Measurements from ENCODE around the gene CIRBP. TPM values are rescaled to one million over a fixed set of nuclear protein-coding genes. Genes with fewer than 3 reads are reported as not detected.

CIRBP gene
- total RNA-seq = 88.7 and 88.8 TPM in 2 replicates

DNA sequence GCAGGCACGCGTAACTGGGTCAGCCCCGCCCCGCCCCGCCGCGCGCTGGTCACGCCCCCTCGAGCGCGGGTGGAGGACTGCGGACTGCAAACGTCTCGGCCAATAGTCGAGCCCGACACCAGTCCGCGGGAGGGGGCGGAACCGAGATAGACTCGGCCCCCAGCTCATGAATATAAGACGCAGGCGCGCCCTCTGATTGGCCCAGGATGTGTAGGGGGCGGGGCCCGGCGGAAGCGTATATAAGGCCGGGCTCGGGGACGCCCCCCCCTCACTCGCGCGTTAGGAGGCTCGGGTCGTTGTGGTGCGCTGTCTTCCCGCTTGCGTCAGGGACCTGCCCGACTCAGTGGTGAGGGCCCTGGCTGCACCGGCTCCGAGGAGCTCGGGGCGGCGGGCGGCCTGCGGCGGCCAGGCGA lies at the start of gene CIRBP:
Gene CIRBP (plus strand): TSS at position 268 of the 413 bp plus-strand sequence. CDS start 1,602 bp downstream, outside the sequence.

DNA sequence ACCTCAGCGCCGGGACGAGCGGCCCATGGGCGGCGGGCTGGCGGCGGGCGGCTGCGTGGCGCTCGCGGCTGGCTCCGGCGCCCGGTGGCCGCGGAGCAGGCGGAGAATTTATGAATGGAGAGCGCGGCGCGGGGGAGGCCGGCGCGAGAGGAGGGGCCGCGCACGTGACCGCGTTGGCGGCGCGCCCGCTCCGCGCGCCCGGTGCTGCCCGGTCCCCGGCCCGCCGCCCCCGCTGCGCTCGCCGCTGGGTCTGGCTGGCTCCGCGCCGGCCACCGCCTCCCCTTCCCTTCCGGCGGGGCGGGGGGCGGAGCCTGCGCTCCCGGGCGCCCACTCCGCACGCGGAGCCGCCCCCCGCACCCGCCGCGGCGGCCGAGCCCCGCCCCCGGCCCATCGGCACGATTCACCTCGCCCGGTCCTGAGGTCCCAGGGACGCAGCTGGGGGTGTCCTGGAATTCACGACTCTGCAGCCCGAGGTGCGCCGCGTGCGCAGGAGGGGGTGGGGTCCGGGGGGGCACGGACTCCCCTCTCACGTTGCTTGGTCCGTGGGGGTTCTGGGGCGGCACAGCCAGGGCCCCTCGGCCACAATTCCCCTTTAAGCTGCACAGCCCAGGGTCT lies 31.3 kb upstream of the CIRBP start, which contains the start of gene CBARP:
Gene CBARP (minus strand): TSS at position 252 of the 615 bp plus-strand sequence. CDS start 1,905 bp downstream, outside the sequence.

DNA sequence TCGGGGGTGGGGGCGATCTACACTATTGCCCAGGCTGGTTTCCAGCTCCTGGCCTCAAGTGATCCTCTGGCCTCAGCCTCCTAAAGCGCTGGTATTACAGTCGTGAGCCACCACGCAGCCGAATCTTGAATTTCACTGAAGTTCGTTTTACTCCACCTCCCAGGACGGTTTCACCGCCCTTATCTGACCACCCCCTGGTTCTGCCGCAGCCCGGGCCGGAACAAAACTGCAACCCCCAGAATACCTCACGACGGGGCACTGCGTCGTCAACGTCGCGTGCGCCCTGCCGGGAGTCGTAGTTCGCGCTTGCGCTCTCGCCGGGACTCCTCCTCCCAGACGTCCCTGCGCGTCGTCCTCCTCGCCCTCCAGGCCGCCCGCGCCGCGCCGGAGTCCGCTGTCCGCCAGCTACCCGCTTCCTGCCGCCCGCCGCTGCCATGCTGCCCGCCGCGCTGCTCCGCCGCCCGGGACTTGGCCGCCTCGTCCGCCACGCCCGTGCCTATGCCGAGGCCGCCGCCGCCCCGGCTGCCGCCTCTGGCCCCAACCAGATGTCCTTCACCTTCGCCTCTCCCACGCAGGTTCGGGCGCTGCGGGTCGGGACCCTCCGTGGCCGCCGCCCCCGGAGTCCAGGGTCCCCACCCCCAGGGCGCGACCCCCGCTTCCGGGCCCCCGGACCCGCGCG lies 27.6 kb upstream of the CIRBP start, which contains the start of gene ATP5F1D:
Gene ATP5F1D (plus strand): TSS at position 335 of the 679 bp plus-strand sequence. CDS start 100 bp downstream, at position 435.

DNA sequence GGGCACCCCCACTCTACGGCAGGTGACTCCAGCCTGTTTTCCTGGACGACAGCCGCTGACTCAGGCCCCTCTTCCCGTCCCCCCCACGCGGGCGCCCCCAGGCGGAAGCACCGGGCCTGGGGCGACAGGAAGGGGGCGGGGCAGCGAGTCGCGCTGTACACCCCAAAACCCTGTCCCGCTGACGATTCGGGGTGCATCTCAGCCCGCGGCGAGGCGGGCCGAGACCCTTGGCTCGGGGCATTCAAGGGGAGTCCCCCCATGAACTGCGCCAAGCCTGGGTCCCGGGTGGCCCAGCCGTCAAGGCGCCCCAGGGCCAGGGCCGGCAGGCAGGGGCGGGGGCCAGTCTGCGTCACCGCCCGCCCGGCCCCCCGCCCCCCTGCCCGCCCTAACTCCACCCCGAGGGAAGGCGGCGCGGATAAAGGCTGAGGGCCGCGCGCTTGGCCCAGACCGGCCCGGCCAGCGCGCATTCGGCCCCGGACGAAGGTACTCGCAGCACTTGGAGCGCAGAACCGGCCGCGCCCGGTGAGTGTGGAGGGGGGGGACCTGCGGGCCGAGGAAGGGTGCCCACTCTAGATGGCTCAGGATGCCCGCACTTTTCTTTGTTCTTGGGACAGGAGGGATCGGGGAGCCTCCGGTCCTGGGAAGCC lies 20.9 kb upstream of the CIRBP start, which contains the start of gene MIDN:
Gene MIDN (plus strand): TSS at position 445 of the 647 bp plus-strand sequence. CDS start 1,714 bp downstream, outside the sequence.

DNA sequence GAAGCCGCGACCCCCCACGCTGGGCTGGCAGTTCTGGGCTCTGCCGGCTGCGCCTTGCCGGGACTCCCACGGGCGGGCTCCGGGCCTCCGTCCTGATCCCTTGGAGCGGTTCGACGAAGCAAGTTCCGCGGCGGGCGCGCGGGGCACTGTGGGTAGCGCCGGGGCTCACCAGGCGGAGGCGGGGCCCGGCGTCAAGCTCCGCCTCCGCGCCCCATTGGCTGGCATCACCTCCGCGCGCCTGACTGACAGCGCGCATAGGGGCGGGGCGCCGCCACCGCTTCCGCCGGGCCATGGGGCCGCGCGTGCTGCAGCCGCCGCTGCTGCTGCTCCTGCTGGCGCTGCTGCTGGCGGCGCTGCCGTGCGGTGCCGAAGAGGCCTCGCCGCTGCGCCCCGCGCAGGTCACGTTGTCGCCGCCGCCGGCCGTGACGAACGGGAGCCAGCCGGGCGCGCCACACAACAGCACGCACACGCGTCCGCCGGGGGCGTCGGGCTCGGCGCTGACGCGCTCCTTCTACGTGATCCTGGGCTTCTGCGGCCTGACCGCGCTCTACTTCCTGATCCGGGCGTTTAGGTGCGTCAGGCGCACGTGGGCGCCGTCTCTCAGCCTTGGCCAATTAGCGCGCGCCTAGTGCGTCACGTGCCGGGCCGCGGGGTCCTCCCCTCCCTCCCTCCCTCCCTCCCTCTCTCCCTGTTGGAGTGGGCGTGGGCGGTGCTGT lies 6.3 kb downstream of the CIRBP start, which contains the start of gene FAM174C:
Gene FAM174C (plus strand): TSS at position 271 of the 716 bp plus-strand sequence. CDS start 20 bp downstream, at position 291.

GRCh38 chr19:1285737-1286360 lies 16.7 kb downstream of the CIRBP start, which contains the start of gene EFNA2:
Gene EFNA2, plus strand, starts transcription at chr19:1285873. Its CDS starts 296 bp downstream, at chr19:1286169.

Other genes starting within 250 kb of the CIRBP start
- gene TMEM259, start 248.2 kb upstream of the CIRBP start, total RNA-seq = 91.7 and 118 TPM in 2 replicates
- gene RNU6-2, start 247.8 kb upstream of the CIRBP start, total RNA-seq = not detected in 2 replicates
- 200 and 242 TPM in 2 replicates for gene CNN2, start 242.7 kb upstream of the CIRBP start, total RNA-seq
- 6.5 and 7.7 TPM in 2 replicates for gene ABCA7, start 229.2 kb upstream of the CIRBP start, total RNA-seq
- gene ARHGAP45, start 202.2 kb upstream of the CIRBP start, total RNA-seq = 0.65 and 2.1 TPM in 2 replicates
- 103 and 125 TPM in 2 replicates for gene POLR2E, start 174.0 kb upstream of the CIRBP start, total RNA-seq
- 171 and 174 TPM in 2 replicates for gene GPX4, start 165.3 kb upstream of the CIRBP start, total RNA-seq
- gene SBNO2, start 95.1 kb upstream of the CIRBP start, total RNA-seq = 74.7 and 93.6 TPM in 2 replicates
- gene STK11, start 63.6 kb upstream of the CIRBP start, total RNA-seq = 76.9 and 77.2 TPM in 2 replicates
- gene CBARP, start 31.3 kb upstream of the CIRBP start, total RNA-seq = 2.3 and 7.7 TPM in 2 replicates
- 24.0 and 32.8 TPM in 2 replicates for gene ATP5F1D, start 27.6 kb upstream of the CIRBP start, total RNA-seq
- 22.4 and 28.5 TPM in 2 replicates for gene MIDN, start 20.7 kb upstream of the CIRBP start, total RNA-seq
- gene FAM174C, start 6.2 kb downstream of the CIRBP start, total RNA-seq = 19.2 and 33.3 TPM in 2 replicates
- gene EFNA2, start 16.5 kb downstream of the CIRBP start, total RNA-seq = not detected in 2 replicates
- 46.2 and 51.7 TPM in 2 replicates for gene NDUFS7, start 114.6 kb downstream of the CIRBP start, total RNA-seq
- gene GAMT, start 132.2 kb downstream of the CIRBP start, total RNA-seq = 26.1 and 38.8 TPM in 2 replicates
- gene DAZAP1, start 138.3 kb downstream of the CIRBP start, total RNA-seq = 46.5 and 63.6 TPM in 2 replicates
- 311 and 346 TPM in 2 replicates for gene RPS15, start 169.1 kb downstream of the CIRBP start, total RNA-seq
- gene APC2, start 180.8 kb downstream of the CIRBP start, total RNA-seq = 0.13 and 0.20 TPM in 2 replicates
- 26.7 and 33.0 TPM in 2 replicates for gene C19orf25, start 209.9 kb downstream of the CIRBP start, total RNA-seq
- gene PCSK4, start 221.0 kb downstream of the CIRBP start, total RNA-seq = 0.92 and 1.4 TPM in 2 replicates
- gene REEP6, start 221.8 kb downstream of the CIRBP start, total RNA-seq = 1.0 and 2.1 TPM in 2 replicates
- 4.6 and 8.1 TPM in 2 replicates for gene ADAMTSL5, start 243.7 kb downstream of the CIRBP start, total RNA-seq

Measured in smooth muscle cell of the pulmonary artery (primary cell).